ENCODE results near the gene ANTXRL. TPM values are rescaled to one million over a fixed set of nuclear protein-coding genes. Genes with fewer than 3 reads are reported as not detected.
"Not testable (repeated sequence)": the region's sequence is repeated elsewhere in the genome, so short reads cannot be mapped to it uniquely, and the experiment has no call there.

Gene ANTXRL
- polyA plus RNA-seq, 1 experiment, result not detected

DNA sequence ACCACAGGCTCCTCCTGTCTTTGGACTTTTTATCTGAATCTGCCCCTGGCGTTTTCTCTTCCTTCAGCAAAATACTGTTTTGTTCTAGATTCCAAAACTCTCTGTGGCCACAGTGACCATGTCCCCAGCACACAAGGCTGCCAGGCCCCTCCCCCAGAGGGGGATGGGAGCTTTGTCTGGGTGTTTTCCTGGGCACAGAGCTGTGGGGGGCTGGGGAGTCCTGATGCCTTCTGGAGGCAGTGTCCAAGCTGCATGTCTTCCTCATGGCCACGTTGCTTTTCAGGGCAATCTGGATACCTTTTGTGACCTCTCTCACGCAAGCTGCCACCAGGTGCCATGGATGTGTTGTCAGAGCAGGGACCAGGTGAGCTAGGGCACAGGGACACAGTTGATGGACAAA lies 26.2 kb downstream of the ANTXRL start:
- DNase-seq (ENCODE audit: low read depth), result no peak
- no peak for TF ChIP-seq CTCF (IDR thresholded peaks at IDR 0.05; ENCODE audit: insufficient read depth, low read depth, low read length)
- CTCF ChIA-PET, result no interaction called here
- no peaks in the 10 kb centered on the region for H3K36me3 ChIP-seq (ENCODE audit: control insufficient read depth, insufficient read depth, low read length)
- H3K27me3 ChIP-seq (ENCODE audit: control insufficient read depth, insufficient read depth, low read length), result no peaks in the 10 kb centered on the region; the same call in 1 of the 2 replicates
- H3K4me3 ChIP-seq (ENCODE audit: low read depth, low read length), result no peak overlapping the region
- POLR2A ChIA-PET, result no interaction called here

- POLR2A ChIA-PET, result no interaction called here
- Histone ChIP-seq H3K4me3 (ENCODE audit: low read depth, low read length) (no peak overlapping the region), H3K27me3 (ENCODE audit: control insufficient read depth, insufficient read depth, low read length) (no peaks in the 10 kb centered on the region; the same call in 1 of the 2 replicates), H3K36me3 (ENCODE audit: control insufficient read depth, insufficient read depth, low read length) (no peaks in the 10 kb centered on the region)
- TF ChIP-seq CTCF (IDR thresholded peaks at IDR 0.05; ENCODE audit: insufficient read depth, low read depth, low read length), result no peak
- DNase-seq (ENCODE audit: low read depth), result no peak
- CTCF ChIA-PET, result no interaction called here
Measured at GRCh38 chr10:46314071-46314470, 27.3 kb downstream of the ANTXRL start.

DNA sequence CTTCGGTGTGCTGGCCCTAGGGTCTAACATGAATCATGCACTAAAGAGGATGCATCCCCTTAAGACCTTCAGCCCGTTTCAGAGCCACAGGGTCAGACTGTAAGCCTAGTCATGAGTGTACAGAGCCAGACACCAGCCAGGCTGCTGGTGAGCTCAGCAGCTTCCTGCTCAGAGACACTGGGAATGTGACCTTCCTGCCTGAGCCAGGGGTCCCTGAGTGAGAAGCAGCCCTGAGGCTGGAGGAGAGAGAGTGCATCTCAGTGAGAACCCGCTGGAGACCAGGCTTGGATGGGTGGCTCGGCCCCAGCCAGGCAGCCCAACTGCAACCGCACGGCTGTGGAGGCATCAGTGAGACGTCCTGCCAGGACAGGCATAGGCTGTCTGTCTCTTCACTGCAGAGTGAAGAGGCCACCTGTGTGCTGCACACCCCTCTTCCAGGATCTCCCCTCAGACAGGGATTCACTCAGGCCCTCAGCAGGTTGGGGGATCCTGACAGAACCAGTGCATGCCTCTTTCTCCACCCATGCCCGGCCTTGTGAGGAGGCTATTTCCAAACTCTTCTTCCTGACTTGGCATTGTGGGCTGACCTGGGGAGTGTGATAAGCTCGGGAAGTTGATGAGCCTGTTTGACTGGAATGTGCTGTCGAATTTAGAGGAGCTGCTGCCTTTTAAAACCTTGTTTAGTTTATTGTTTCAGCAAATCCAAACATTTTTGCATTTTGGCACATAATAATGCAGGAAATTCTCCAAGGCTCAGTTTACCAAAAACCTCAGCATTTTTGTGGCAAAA lies 28.5 kb downstream of the ANTXRL start:
- CTCF ChIA-PET, POLR2A ChIA-PET: not testable (repeated sequence)

GRCh38 chr10:46317370-46317769 lies 30.6 kb downstream of the ANTXRL start:
- POLR2A ChIA-PET, result no interaction called here

More for the DNA sequence above, 28.5 kb downstream of the ANTXRL start:
- not testable (repeated sequence) for H3K4me3 ChIP-seq (ENCODE audit: low read depth, low read length); H3K36me3 ChIP-seq (ENCODE audit: control insufficient read depth, insufficient read depth, low read length); H3K27me3 ChIP-seq (ENCODE audit: control insufficient read depth, insufficient read depth, low read length)
- DNase-seq (ENCODE audit: low read depth), result peak; percentile 37

GRCh38 chr10:46317889-46318288 lies 31.1 kb downstream of the ANTXRL start:
- ChIA-PET POLR2A (no interaction called here), CTCF (interaction anchor here (1.0 to 1.4 kb wide), 3 partner anchors 9 to 89 kb away, joined by 3 read pairs; no protein-coding TSS in a partner anchor)
- no peak for TF ChIP-seq CTCF (IDR thresholded peaks at IDR 0.05; ENCODE audit: insufficient read depth, low read depth, low read length)
- DNase-seq (ENCODE audit: low read depth), result no peak
- Histone ChIP-seq H3K27me3 (ENCODE audit: control insufficient read depth, insufficient read depth, low read length) (no peaks in the 10 kb centered on the region), H3K4me3 (ENCODE audit: low read depth, low read length) (no peak overlapping the region), H3K36me3 (ENCODE audit: control insufficient read depth, insufficient read depth, low read length) (no peaks in the 10 kb centered on the region)

More at GRCh38 chr10:46317370-46317769, 30.6 kb downstream of the ANTXRL start:
- no peaks in the 10 kb centered on the region for H3K27me3 ChIP-seq (ENCODE audit: control insufficient read depth, insufficient read depth, low read length)
- CTCF ChIA-PET, result interaction anchor here (1.0 to 1.4 kb wide), 2 partner anchors 18 to 88 kb away, joined by 3 read pairs; no protein-coding TSS in a partner anchor
- TF ChIP-seq CTCF (IDR thresholded peaks at IDR 0.05; ENCODE audit: insufficient read depth, low read depth, low read length), result no peak
- H3K4me3 ChIP-seq (ENCODE audit: low read depth, low read length), result no peak overlapping the region
- H3K36me3 ChIP-seq (ENCODE audit: control insufficient read depth, insufficient read depth, low read length), result no peaks in the 10 kb centered on the region
- DNase-seq (ENCODE audit: low read depth), result no peak

Measured in BJ (cell line).